Upper lobe of left lung (tissue), 4 donors: Measurements from ENCODE around the gene TMEM178A.

Source experiments
- POLR2A ChIP-seq, 4 donors: fragments of 450-650 bp; IDR thresholded peaks; one replicate each; pipeline ENCODE4 v1.5.1; 2016 to 2017; ENCODE audit warnings: antibody characterized with exemption in 4 of 4, mild to moderate bottlenecking in 2 of 4
- TF ChIP-seq, protein P1 (sequence below), 6 experiments: fragments of 450-650 bp in 4 of 6; fragments of 200-600 bp in 2 of 6; sonication (generic) in 2 of 6; IDR thresholded peaks; one replicate each; pipeline ENCODE4 v1.5.1; 2016 to 2019; ENCODE audit warnings: antibody characterized with exemption in 6 of 6

DNA sequence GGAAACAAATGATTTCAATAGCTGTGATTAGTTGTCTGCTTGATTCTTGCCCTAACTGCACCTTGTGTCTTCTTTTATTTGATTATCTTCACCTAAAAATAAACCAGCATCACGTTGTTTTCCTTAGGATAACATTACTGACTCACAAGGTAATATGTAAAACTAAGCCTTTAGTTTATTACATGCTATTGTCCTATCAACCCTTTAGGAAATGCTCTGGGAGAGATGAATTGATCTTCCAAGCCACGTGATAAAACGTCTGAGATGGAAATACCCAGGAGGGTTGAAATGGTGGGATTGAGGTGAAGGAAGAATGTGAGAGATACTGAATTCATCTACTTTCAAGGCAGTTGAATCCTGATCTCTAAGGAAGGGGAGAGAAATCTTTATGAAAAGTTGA is 34.5 kb upstream of the TMEM178A start:
- TF ChIP-seq, protein P1, sequence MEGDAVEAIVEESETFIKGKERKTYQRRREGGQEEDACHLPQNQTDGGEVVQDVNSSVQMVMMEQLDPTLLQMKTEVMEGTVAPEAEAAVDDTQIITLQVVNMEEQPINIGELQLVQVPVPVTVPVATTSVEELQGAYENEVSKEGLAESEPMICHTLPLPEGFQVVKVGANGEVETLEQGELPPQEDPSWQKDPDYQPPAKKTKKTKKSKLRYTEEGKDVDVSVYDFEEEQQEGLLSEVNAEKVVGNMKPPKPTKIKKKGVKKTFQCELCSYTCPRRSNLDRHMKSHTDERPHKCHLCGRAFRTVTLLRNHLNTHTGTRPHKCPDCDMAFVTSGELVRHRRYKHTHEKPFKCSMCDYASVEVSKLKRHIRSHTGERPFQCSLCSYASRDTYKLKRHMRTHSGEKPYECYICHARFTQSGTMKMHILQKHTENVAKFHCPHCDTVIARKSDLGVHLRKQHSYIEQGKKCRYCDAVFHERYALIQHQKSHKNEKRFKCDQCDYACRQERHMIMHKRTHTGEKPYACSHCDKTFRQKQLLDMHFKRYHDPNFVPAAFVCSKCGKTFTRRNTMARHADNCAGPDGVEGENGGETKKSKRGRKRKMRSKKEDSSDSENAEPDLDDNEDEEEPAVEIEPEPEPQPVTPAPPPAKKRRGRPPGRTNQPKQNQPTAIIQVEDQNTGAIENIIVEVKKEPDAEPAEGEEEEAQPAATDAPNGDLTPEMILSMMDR (IDR thresholded peaks at IDR 0.05): no peak
- TF ChIP-seq POLR2A (IDR thresholded peaks at IDR 0.05): no peak
